Coronary artery (tissue), 2 donors: Measurements from ENCODE around the gene KIAA1755.

Experiments used
- DNase-seq: peaks from one replicate; pipeline ENCODE4 v3.0.0-alpha.2; 2017; ENCODE audit warnings: low spot score
- H3K27ac ChIP-seq, 2 donors: fragments of 200-600 bp; sonication (generic); one replicate each; pipeline ENCODE4 v1.5.1; 2016 to 2019
- H3K4me3 ChIP-seq: fragments of 200-600 bp; sonication (generic); 2 replicates; pipeline ENCODE4 v1.5.1; 2016; ENCODE audit warnings: mild to moderate bottlenecking, moderate library complexity
- TF ChIP-seq, protein P1 (sequence below): fragments of 200-600 bp; sonication (generic); IDR thresholded peaks from one replicate; pipeline ENCODE4 v1.5.1; 2019; ENCODE audit warnings: antibody characterized with exemption

Gene KIAA1755

GRCh38 chr20:38192323-38192885 is 68.1 kb downstream of the KIAA1755 start:
- TF ChIP-seq, protein P1, sequence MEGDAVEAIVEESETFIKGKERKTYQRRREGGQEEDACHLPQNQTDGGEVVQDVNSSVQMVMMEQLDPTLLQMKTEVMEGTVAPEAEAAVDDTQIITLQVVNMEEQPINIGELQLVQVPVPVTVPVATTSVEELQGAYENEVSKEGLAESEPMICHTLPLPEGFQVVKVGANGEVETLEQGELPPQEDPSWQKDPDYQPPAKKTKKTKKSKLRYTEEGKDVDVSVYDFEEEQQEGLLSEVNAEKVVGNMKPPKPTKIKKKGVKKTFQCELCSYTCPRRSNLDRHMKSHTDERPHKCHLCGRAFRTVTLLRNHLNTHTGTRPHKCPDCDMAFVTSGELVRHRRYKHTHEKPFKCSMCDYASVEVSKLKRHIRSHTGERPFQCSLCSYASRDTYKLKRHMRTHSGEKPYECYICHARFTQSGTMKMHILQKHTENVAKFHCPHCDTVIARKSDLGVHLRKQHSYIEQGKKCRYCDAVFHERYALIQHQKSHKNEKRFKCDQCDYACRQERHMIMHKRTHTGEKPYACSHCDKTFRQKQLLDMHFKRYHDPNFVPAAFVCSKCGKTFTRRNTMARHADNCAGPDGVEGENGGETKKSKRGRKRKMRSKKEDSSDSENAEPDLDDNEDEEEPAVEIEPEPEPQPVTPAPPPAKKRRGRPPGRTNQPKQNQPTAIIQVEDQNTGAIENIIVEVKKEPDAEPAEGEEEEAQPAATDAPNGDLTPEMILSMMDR = no peak

GRCh38 chr20:38191654-38192053 is 68.9 kb downstream of the KIAA1755 start:
- DNase-seq = peak; percentile 61
- H3K27ac ChIP-seq = peak overlapping the region; percentile 85
- TF ChIP-seq, protein P1 = no peak
- no peak overlapping the region for H3K4me3 ChIP-seq

More at GRCh38 chr20:38192323-38192885, 68.1 kb downstream of the KIAA1755 start:
- Histone ChIP-seq H3K27ac (peak overlapping the region; percentile 50 to 85), H3K4me3 (no peak overlapping the region)
- DNase-seq = peak; percentile 35

GRCh38 chr20:38190936-38191371 is 69.6 kb downstream of the KIAA1755 start:
- DNase-seq = peak; percentile 91
- TF ChIP-seq, protein P1 = no peak
- Histone ChIP-seq H3K27ac (peak overlapping the region; percentile 85), H3K4me3 (no peak overlapping the region)

- no peak overlapping the region for H3K4me3 ChIP-seq
- peak; percentile 26 for DNase-seq
- TF ChIP-seq, protein P1 = no peak
- peak overlapping the region; percentile 85 for H3K27ac ChIP-seq
Measured at GRCh38 chr20:38190166-38190565, 70.4 kb downstream of the KIAA1755 start.

DNA sequence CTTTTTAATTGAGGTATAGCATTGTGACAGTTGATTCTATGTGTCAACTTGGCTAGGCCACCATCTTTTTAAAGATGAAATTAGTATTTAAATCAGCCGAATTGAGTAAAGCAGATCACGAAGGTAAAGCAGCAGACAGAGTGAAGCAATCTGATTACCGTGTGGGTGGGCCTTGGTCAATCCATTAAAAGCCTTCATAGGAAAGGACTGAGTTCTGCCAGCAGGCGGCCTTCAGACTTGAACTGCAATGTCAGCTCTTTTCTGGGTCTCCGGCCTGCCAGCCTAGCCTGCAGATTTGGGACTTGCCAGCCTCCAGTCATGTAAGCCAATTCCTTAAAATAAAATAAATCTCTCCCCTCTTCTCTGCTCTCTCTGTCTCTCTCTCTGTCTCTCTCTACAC is 73.0 kb downstream of the KIAA1755 start:
- DNase-seq = peak; percentile 77
- TF ChIP-seq, protein P1 = no peak
- Histone ChIP-seq H3K4me3 (no peak overlapping the region), H3K27ac (peak overlapping the region in 1 of 2 donors; percentile 67)

DNA sequence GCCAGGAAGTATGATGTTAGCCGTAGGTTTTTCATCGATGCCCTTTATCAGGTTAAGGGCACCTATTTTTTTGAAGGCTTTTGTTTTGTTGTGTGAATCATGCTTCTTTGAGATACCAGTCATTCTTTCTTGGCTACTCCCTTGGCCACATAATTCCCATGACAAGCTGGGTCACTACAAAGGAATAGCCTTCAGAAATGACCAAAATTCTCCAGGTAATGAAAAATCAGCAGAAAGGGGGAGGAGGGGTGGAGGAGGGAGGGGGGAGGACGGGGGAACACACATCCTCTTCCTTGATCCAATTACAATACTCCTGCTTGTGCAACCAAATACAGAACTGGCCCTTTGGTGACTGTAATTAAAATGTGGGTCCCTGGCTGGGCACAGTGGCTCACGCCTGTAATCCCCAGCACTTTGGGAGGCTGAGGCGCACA is 73.7 kb downstream of the KIAA1755 start:
- DNase-seq = no peak
- TF ChIP-seq, protein P1 = no peak

GRCh38 chr20:38184101-38184500 is 76.4 kb downstream of the KIAA1755 start:
- Histone ChIP-seq H3K4me3 (no peak overlapping the region), H3K27ac (no peak overlapping the region)
- TF ChIP-seq, protein P1 = no peak
- peak; percentile 7 for DNase-seq

More for the DNA sequence above, 73.7 kb downstream of the KIAA1755 start:
- Histone ChIP-seq H3K4me3 (no peak overlapping the region), H3K27ac (no peak overlapping the region)
